GM18507 (cell line): ENCODE results near the gene POT1.

Experiments used
- DNase-seq: peaks from one replicate; pipeline ENCODE4 v3.0.0; 2011; ENCODE audit warnings: low read depth; ENCODE audit not compliant: insufficient read length; ENCODE audit errors: extremely low spot score
- FAIRE-seq: peaks from 2 replicates; lab custom pipeline; 2011; peaks lifted over from hg19 to GRCh38; lab: Jason Lieb, UNC

The POT1 gene

DNA sequence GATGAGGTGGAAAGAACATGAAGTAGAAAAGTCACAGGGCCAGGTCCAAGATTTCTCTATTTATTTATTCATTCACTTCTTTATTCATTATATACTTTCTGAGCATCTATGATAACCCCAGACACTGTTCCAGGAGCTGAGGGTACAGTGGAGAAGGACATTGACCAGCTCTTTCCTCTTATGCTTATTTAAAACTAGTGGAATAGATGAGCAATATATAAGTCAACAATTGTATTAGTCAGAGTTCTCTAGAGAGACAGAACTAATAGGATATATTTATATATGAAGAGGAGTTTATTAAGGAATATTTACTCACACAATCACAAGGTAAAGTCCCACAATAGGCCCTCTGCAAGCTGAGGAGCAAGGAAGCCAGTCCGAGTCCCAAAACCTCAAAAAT lies 149.0 kb downstream of the POT1 start:
- no peak for FAIRE-seq
- DNase-seq: no peak

DNA sequence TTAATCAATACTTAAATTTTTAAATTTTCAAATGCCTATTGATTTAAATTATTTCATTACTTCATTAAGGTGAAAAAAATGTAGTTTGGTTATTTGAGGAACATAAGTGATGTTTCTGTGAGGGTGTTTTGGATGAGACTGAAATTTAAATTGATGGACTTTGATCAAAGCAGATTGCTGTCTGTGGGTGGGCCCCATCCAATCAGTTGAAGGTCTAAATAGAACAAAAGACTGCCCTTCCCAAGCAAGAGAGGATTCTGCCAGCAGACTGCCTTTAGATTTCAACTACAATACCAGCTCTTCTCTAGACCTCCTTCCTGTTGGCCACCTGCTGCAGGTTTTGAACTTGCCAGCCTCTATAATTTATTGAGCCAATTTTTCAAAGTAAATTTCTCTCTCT lies 149.6 kb downstream of the POT1 start:
- DNase-seq (no peak), FAIRE-seq (no peak)

DNA sequence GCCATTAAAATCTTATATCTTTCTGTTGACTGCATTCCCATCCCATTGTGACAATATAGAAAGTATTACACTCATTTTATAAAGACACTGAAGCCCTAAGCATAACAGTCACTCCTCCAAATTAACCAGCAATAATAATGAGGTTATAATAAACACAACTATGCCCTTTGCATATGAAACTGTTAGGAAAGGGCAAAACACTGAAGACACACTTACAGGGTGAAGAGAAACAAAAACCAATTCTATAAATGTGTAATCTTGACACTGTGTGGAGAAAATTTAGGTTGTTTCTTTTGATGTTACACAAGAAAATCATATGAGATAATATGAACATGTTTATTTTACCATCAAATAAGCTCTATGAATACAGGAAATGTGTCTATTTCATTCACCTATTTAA lies 150.0 kb downstream of the POT1 start:
- FAIRE-seq: no peak
- DNase-seq: no peak

DNA sequence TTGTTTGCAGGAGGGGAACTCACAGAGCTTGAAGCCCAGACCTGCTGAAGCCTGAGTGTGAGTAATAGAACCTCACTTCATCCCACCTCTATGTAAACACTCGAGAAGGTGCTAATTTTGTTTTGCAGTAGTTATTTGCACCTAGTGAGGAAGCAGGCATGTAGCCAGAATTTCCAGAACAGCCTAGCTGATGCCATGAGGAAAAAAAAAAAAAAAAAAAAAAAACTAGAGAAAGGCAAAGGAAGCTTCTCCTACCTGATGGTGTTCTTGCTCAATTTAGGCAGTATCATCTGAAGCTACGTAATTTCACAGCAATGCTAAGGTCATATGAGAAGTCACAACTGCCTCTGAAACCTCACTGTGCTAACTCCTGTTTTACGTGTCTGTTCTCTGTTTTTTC lies 150.4 kb downstream of the POT1 start:
- FAIRE-seq (no peak), DNase-seq (no peak)

DNA sequence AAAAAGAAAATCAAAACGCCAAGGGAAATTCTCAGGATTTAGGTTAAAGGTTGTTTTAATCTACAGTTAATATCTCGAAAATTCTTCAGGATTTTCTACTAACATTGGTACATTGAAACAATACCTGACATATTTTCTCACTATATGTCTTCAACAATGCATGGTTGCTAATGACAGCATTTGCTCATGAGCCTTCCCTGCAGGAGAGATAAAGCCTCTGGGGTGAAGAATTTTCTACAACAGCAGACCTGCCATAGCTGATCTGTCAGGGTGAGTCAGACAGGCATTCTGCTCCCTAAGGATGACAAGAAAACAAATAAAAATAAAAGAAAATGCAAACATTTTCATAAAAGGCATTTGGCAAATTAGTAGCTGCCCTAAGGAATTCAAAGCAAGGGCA lies 152.4 kb downstream of the POT1 start:
- DNase-seq (no peak), FAIRE-seq (no peak)

DNA sequence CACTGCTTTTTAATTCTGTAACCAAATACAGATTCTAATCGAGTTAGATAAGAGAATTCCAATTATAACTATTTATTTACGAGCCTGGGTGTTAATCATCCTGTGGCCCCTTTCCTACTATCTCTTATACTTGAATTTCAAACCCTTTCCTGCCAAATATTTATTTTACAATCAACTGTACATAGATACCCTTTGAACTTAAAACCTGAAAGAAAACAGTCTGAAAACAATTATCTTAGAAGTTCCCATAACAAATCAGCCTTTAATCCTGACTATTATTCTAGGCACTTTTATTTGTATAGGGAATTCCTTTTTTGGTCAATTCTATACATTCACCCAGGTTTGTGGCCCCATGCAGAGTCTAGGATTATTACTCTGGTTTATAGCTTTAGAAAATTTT lies 153.5 kb downstream of the POT1 start:
- FAIRE-seq: no peak
- no peak for DNase-seq

DNA sequence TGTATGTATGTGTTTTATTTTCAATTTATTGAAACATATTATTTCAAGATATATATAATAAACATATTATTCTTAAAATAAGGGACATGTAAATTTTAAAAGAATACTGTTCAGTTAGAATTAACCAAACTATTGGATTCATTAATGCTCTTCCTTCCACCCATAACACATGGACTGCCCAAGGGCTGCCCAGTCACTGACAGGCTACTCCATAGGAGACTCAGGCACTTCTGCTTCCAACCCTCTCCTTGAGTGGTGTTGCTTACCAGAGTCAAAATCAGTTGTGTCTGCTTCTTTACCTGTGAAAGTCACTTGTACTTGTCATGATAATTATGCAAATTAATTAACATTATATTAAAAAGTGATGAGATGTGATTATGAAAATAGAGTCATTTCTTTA lies 154.2 kb downstream of the POT1 start:
- FAIRE-seq (no peak), DNase-seq (no peak)

DNA sequence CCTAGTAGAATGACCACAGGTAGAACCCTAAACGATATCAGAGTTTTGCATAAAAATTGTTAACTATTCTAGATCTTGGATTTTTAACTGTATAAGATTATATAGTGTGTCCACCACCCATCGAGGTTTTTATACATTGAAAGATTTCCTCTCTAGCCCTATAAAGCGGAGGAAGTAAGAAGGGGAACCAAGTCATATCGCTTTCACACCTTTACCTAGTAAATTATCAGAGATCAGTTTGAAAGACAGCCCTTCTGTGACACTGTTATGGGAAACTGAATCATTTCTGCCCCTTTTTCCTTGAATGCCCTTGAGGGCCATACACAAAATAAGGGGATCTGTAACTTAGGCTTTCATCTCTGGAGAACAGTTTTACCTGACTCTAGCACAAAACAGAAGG lies 155.7 kb downstream of the POT1 start:
- DNase-seq: no peak
- FAIRE-seq: no peak

DNA sequence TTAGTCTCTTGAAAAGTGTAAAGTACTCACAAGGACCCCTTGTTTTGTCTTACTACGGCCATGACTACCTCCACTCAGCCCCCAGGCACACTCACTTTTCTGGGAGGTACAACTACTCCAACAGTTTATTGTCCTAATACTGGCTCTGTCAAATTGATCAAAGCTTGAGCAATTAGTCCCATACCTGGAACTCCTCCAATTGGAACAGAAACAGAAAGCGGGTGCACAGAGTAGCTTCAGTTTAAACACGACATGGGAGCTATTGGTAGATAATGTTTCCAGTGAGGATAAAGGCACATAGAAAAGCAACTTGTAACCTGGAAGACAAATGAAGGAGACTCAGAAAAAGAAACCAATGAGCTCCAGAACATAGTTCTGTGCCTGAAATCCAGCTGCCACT lies 156.3 kb downstream of the POT1 start:
- DNase-seq (no peak), FAIRE-seq (no peak)
